Cardiac septum (tissue), 1 donor: ENCODE data around the gene CEP95. TPM values are rescaled to one million over a fixed set of nuclear protein-coding genes. Genes with fewer than 3 reads are reported as not detected.

Source experiments
- DNase-seq: peaks from one replicate; pipeline ENCODE4 v3.0.0-alpha.2; 2020; ENCODE audit warnings: low spot score
- intact Hi-C: fragments of 100-400 bp; cut with DNase I; formaldehyde crosslinking; loops from one replicate; pipeline ENCODE4 v1.14.0; 2022
- total RNA-seq: library from RNA; stranded (reverse); fragmentation: NEBNext Ultra II Directional; extraction: Animal tissue kit (Norgen Biotek cat#: 25700); gene quantifications from one replicate; pipeline ENCODE4 v1.2.1, GENCODE V29; 2021
- donor health status: DM: no; HTN: no; CAD: no.

CEP95 gene
- total RNA-seq, 1 donor from 2014 or later, result 16.4 TPM

- intact Hi-C loops, result loop anchor here (1.0 to 10.0 kb wide), 3 partner anchors 8 to 661 kb away; partner anchors contain the start of genes POLG2, SMARCD2 and SMURF2
- peak; percentile 94 for DNase-seq
Measured at GRCh38 chr17:64505340-64506200, 1.2 kb upstream of the CEP95 start.

- peak; percentile 98 for DNase-seq
- intact Hi-C loops, result loop anchor here (5.0 to 10.0 kb wide), 2 partner anchors 156 to 661 kb away; partner anchors contain the start of genes SMARCD2 and SMURF2
Measured at GRCh38 chr17:64506201-64506575, 589 bp upstream of the CEP95 start, which contains the start of gene DDX5. DDX5 (minus strand) TSS chr17:64506289; CDS start chr17:64506119, 170 bp downstream.

- no peak for DNase-seq
- intact Hi-C loops, result loop anchor here (5.0 to 10.0 kb wide), 2 partner anchors 155 to 663 kb away; partner anchors contain the start of genes SMARCD2 and SMURF2
Measured at GRCh38 chr17:64507413-64507782, 621 bp downstream of the CEP95 start.

GRCh38 chr17:64508683-64509082 is 1.9 kb downstream of the CEP95 start:
- DNase-seq, result no peak
- intact Hi-C loops, result loop anchor here (5.0 to 10.0 kb wide), 2 partner anchors 154 to 664 kb away; partner anchors contain the start of genes SMARCD2 and SMURF2

GRCh38 chr17:64509179-64509578 is 2.4 kb downstream of the CEP95 start:
- no peak for DNase-seq
- intact Hi-C loops, result loop anchor here (5.0 to 10.0 kb wide), 2 partner anchors 153 to 664 kb away; partner anchors contain the start of genes SMARCD2 and SMURF2

- no peak for DNase-seq
- intact Hi-C loops, result no loop called here
Measured at GRCh38 chr17:64515419-64515818, 8.6 kb downstream of the CEP95 start.

- intact Hi-C loops, result no loop called here
- no peak for DNase-seq
Measured at GRCh38 chr17:64515829-64516228, 9.1 kb downstream of the CEP95 start.

GRCh38 chr17:64519601-64520000 is 12.8 kb downstream of the CEP95 start:
- intact Hi-C loops, result no loop called here
- DNase-seq, result no peak

GRCh38 chr17:64520359-64520758 is 13.6 kb downstream of the CEP95 start:
- DNase-seq, result no peak
- intact Hi-C loops, result no loop called here

GRCh38 chr17:64527914-64528313 is 21.1 kb downstream of the CEP95 start:
- DNase-seq, result no peak
- intact Hi-C loops, result no loop called here

GRCh38 chr17:64529221-64529620 is 22.4 kb downstream of the CEP95 start:
- DNase-seq, result no peak
- intact Hi-C loops, result no loop called here

GRCh38 chr17:64531955-64532371 is 25.2 kb downstream of the CEP95 start:
- intact Hi-C loops, result no loop called here
- DNase-seq, result no peak

- intact Hi-C loops, result no loop called here
- DNase-seq, result no peak
Measured at GRCh38 chr17:64532409-64532808, 25.6 kb downstream of the CEP95 start.

- no peak for DNase-seq
- intact Hi-C loops, result no loop called here
Measured at GRCh38 chr17:64533784-64534183, 27.0 kb downstream of the CEP95 start.

GRCh38 chr17:64534187-64534586 is 27.4 kb downstream of the CEP95 start:
- no peak for DNase-seq
- intact Hi-C loops, result no loop called here

GRCh38 chr17:64535357-64535756 is 28.6 kb downstream of the CEP95 start:
- intact Hi-C loops, result no loop called here
- DNase-seq, result no peak

- intact Hi-C loops, result no loop called here
- no peak for DNase-seq
Measured at GRCh38 chr17:64536913-64537312, 30.1 kb downstream of the CEP95 start.

GRCh38 chr17:64537488-64537887 is 30.7 kb downstream of the CEP95 start:
- intact Hi-C loops, result no loop called here

GRCh38 chr17:64538508-64539130 is 31.8 kb downstream of the CEP95 start:
- DNase-seq, result no peak
- intact Hi-C loops, result no loop called here

More at GRCh38 chr17:64537488-64537887, 30.7 kb downstream of the CEP95 start:
- no peak for DNase-seq

GRCh38 chr17:64540118-64540776 is 33.5 kb downstream of the CEP95 start:
- no peak for DNase-seq
- intact Hi-C loops, result no loop called here
